ENCODE measurements around the gene CD300LD. TPM values are rescaled to one million over a fixed set of nuclear protein-coding genes. Genes with fewer than 3 reads are reported as not detected.
A peak's percentile ranks its signal among the peaks of the same experiment; 100 is the strongest.

CD300LD gene
- polyA plus RNA-seq, 2 of the 4 experiments (the other 2 are of a cell fraction): not detected

DNA sequence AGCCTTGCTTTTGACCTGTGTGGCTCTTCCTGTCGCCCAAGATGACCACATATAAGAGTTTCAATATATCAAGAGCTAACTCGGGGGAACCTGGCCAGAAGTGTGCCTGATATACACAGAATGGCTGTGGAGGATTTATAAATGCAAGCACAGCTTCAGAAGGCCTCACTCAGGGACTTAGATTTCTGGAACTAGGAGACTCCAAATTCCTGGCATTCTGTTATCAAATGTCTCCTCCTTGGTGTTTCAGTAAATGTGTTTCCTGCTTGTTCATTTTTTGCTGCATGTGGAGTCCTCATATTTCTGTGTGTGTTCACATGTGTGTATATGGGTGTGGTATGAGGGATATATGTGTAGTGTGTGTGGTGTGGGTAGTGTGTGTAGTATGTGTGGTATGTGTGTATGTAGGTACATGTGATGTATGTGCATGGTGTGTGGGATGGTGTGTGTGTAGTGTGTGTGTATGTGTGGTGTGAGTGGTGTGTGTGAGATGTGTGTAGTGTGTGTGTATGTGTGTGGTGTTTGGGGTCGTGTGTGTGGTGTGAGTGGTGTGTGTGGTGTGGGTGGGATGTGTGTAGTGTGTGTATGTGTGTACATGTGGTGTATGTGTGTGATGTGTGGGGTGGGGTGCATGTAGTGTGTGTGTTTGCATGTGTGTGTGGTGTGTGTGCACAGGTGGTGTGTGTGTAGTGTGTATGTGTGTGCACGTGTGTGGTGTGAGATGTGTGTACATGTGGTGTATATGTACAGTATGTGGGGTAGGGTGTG lies 23.8 kb downstream of the CD300LD start:
- WGBS (ENCODE audit: missing lambda C conversion rate): 70% methylated on average over 4 of the region's 4 CpGs
- POLR2A ChIA-PET: no interaction called here
- ATAC-seq: no peak
- no peaks in the 10 kb centered on the region; the same call in 2 of the 3 replicates for H3K9me3 ChIP-seq
- FAIRE-seq: no peak
- no peak overlapping the region for H3K4me3 ChIP-seq
- TF ChIP-seq CEBPB (IDR thresholded peaks at IDR 0.05): no peak
- TF ChIP-seq PHF8 (IDR thresholded peaks at IDR 0.05; ENCODE audit: borderline replicate concordance, low read depth): no peak
- TF ChIP-seq FOSL2 (IDR thresholded peaks at IDR 0.05): no peak
- no peak for TF ChIP-seq FOSL2 (CRISPR knock-in tag; IDR thresholded peaks at IDR 0.05)
- TF ChIP-seq, protein P1, sequence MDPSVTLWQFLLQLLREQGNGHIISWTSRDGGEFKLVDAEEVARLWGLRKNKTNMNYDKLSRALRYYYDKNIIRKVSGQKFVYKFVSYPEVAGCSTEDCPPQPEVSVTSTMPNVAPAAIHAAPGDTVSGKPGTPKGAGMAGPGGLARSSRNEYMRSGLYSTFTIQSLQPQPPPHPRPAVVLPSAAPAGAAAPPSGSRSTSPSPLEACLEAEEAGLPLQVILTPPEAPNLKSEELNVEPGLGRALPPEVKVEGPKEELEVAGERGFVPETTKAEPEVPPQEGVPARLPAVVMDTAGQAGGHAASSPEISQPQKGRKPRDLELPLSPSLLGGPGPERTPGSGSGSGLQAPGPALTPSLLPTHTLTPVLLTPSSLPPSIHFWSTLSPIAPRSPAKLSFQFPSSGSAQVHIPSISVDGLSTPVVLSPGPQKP (IDR thresholded peaks at IDR 0.05; ENCODE audit: low read depth, low read length): no peak
- no peak for TF ChIP-seq FOXS1 (CRISPR knock-in tag; IDR thresholded peaks at IDR 0.05)
- TF ChIP-seq TP53 (CRISPR knock-in tag; IDR thresholded peaks at IDR 0.05): no peak
- no peak for TF ChIP-seq POLR2A (IDR thresholded peaks at IDR 0.05; ENCODE audit: low read length)
- TF ChIP-seq HDAC2 (IDR thresholded peaks at IDR 0.05): no peak
- no peak for TF ChIP-seq EP300 (IDR thresholded peaks at IDR 0.05)
- TF ChIP-seq ZNF302 (CRISPR knock-in tag; IDR thresholded peaks at IDR 0.05): no peak
- TF ChIP-seq CTCF (IDR thresholded peaks at IDR 0.05): no peak
- no peak for TF ChIP-seq CBX8 (IDR thresholded peaks at IDR 0.05)
- no peak overlapping the region; the same call in 2 of the 3 replicates for H3K4me2 ChIP-seq
- H3K27ac ChIP-seq: peak overlapping the region; percentile 64 to 90
- CTCF ChIA-PET: interaction anchor here (0.9 to 4.9 kb wide), 7 partner anchors 10 to 169 kb away, joined by 3 to 142 read pairs (median 15); partner anchors contain the start of genes CD300LD and RAB37
- H3K4me1 ChIP-seq: peaks cover 27% of the 10 kb centered on the region
- no peak for DNase-seq (ENCODE audit: low read depth in 1 of 2, low spot score in 1 of 2)

DNA sequence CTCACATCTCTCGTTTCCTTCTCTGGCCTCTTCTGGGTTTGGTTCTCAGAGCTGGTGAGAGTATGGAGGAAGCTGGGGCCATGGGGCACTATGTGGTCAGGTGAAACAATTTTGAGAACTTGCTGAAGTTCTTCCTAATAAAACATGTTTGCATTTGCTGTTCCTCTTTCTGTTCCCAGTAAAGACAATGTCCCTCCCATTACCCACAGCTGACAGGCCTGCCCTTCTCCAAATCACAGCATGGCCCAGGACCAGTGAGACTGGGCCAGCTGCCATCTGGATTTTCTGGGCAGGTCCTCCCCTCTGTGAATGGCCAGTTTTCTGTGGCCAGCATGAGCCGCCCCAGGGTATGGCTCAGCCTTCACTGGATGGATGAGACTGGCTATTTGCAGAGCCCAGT lies 24.7 kb downstream of the CD300LD start, which contains the start of gene CD300H:
Gene CD300H (minus strand): TSS at position 113 of the 400 bp plus-strand sequence.
- CTCF ChIA-PET: interaction anchor here (0.8 to 4.9 kb wide), 20 partner anchors 10 to 307 kb away, joined by 3 to 142 read pairs (median 10); partner anchors contain the start of genes CD300LB, CD300LD, GPR142 and RAB37
- FAIRE-seq: no peak

DNA sequence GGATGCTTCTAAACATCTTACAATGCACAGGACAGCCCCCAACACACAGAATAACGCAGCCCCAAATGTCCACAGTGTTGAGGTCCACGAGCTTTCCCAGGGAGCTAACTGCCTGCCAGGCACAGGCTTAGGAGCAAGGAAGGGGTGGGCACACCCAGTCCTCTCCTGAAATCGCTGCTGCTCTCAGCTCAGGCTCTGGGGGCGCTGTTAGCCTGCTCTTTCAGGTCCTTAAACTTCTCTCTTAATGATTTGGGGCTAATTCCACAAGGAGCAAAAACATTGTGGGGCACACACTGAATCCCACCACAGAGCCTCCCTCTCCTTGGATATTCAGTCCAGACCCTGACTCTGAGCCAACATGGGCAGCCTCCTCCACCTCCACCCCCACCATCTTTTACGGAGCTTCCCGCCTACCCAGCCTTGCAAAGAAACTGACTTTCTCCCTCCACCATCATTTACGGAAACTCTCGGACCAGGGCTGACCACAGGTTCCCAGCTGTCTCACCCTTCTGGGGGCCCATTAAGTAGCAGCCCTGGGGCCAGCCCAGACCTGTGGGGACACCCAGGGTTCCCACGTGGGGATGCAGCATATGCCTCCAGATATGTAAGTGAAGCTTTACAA lies 25.8 kb downstream of the CD300LD start:
- POLR2A ChIA-PET: no interaction called here
- peak; percentile 82 for FAIRE-seq
- no peak for TF ChIP-seq MAX (IDR thresholded peaks at IDR 0.05)
- TF ChIP-seq SMC3 (IDR thresholded peaks at IDR 0.05): peak; percentile 32; the same call in 2 of the 3 replicates
- TF ChIP-seq HEYL (CRISPR knock-in tag; IDR thresholded peaks at IDR 0.05): no peak
- no peak for TF ChIP-seq RNF2 (IDR thresholded peaks at IDR 0.05; ENCODE audit: borderline replicate concordance, low read depth)
- TF ChIP-seq GATA3 (IDR thresholded peaks at IDR 0.05; ENCODE audit: borderline replicate concordance): no peak
- TF ChIP-seq PHF8 (IDR thresholded peaks at IDR 0.05; ENCODE audit: borderline replicate concordance, low read depth): no peak
- peak; percentile 68 for TF ChIP-seq CTCF (IDR thresholded peaks at IDR 0.05)
- TF ChIP-seq RAD21 (conservative IDR thresholded peaks at IDR 0.05 in 1 of 2, IDR thresholded peaks at IDR 0.05 in 1 of 2): peak; percentile 64 to 75
- ATAC-seq: peak in 1 of 2 experiments; percentile 67; a peak in 3 of 6 replicates
- CTCF ChIA-PET: interaction anchor here (0.5 to 4.9 kb wide), 61 partner anchors 9 to 391 kb away, joined by 3 to 142 read pairs (median 5); partner anchors contain the start of genes BTBD17, CD300A, CD300C and CD300E
- peak overlapping the region in 1 of 2 experiments; percentile 41; a peak in 1 of 6 replicates for H3K27ac ChIP-seq
- H3K9me3 ChIP-seq: no peaks in the 10 kb centered on the region; the same call in 2 of the 3 replicates
- 42% methylated on average over 9 of the region's 9 CpGs for WGBS (ENCODE audit: missing lambda C conversion rate)
- peak; percentile 51 to 66 for DNase-seq (ENCODE audit: low read depth in 1 of 2, low spot score in 1 of 2)
- H3K4me1 ChIP-seq: peaks cover 27% of the 10 kb centered on the region
- no peak overlapping the region for H3K4me3 ChIP-seq
- no peak overlapping the region for H3K4me2 ChIP-seq

More for the DNA sequence above, 24.7 kb downstream of the CD300LD start, which contains the start of gene CD300H:
- peaks cover 27% of the 10 kb centered on the region for H3K4me1 ChIP-seq
- no peak for DNase-seq (ENCODE audit: low read depth in 1 of 2, low spot score in 1 of 2)
- TF ChIP-seq POLR2A (IDR thresholded peaks at IDR 0.05; ENCODE audit: low read length) (no peak), KDM1A (IDR thresholded peaks at IDR 0.05; ENCODE audit: low read depth) (no peak), TFCP2L1 (CRISPR knock-in tag; IDR thresholded peaks at IDR 0.05) (no peak), ESRRA (IDR thresholded peaks at IDR 0.05; ENCODE audit: borderline replicate concordance, low read length) (no peak), RCOR1 (IDR thresholded peaks at IDR 0.05; ENCODE audit: low read depth, low read length) (no peak), HEYL (CRISPR knock-in tag; IDR thresholded peaks at IDR 0.05) (no peak), MAFK (IDR thresholded peaks at IDR 0.05; ENCODE audit: partially characterized antibody) (no peak)
- POLR2A ChIA-PET: no interaction called here
- peak within 1 kb of the TSS; percentile 64 to 90 for H3K27ac ChIP-seq
- no peak for ATAC-seq
- WGBS (ENCODE audit: missing lambda C conversion rate): 83% methylated on average over 2 of the region's 2 CpGs
- no peaks in the 10 kb centered on the region; the same call in 2 of the 3 replicates for H3K9me3 ChIP-seq
- H3K4me3 ChIP-seq: no peak within 1 kb of the TSS
- H3K4me2 ChIP-seq: no peak within 1 kb of the TSS

All from A549 (cell line).